Astrocyte (in vitro differentiated cells and primary cell): Measurements from ENCODE around the gene CCL19.

ENCODE experiments used
- CTCF ChIP-seq: IDR thresholded peaks from 2 replicates; pipeline ENCODE4 v1.5.1; 2011; ENCODE audit warnings: low read depth, mild to moderate bottlenecking, inconsistent platforms, low read length, moderate library complexity; ENCODE audit not compliant: insufficient read depth
- EZH2 ChIP-seq: IDR thresholded peaks from 2 replicates; pipeline ENCODE4 v1.6.1; 2012; ENCODE audit warnings: mild to moderate bottlenecking, low read length, inconsistent platforms; ENCODE audit not compliant: insufficient read depth

DNA sequence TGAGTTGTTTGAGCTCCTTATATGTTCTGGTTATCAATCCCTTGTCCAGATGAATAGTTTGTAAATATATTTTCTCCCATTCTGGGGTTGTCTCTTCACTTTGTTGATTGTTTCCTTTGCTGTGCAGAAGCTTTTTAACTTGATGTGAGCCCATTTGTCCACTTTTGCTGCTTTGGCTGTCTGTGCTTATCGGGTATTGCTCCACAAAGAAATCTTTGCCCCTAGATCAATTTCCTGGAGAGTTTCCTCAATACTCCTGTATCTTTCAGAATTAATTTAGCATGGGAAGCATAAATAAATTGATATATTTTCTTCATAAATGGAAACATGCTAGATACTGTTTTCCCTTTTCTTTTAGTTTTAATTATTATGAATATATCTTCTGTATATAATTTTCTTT lies 41.4 kb upstream of the CCL19 start:
- no peak for TF ChIP-seq CTCF
- no peak for TF ChIP-seq EZH2
